ENCODE data around the gene ADAP1.

DNA sequence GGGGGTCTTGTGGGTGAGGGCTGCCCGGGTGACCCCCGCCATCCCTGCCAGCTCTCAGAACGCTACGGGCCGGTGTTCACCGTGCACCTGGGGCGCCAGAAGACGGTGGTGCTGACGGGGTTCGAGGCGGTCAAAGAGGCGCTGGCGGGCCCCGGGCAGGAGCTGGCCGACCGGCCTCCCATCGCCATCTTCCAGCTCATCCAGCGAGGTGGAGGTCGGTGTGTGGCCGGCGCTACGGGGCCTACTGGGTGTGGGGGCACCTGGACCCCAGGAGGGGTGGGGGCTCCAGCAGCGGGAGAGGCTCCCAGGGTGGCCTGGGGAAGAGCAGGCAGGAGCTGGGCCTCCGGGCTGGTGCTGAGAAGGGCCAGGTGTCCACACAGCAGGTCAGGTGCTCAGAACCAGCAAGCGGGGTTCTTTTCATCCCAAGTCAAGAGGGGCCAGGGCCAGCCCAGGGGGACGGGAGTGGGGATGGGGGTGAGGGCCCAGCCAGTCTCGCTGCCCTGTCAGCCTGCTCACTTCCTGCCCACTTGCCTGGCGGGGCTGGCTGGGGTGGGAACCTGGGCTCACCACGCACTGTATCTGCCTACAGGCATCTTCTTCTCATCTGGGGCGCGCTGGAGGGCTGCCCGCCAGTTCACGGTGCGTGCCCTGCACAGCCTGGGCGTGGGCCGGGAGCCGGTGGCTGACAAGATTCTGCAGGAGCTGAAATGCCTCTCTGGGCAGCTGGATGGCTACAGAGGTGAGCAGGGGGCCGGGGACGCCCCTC lies 30.1 kb upstream of the ADAP1 start:
- TF ChIP-seq, protein P1, sequence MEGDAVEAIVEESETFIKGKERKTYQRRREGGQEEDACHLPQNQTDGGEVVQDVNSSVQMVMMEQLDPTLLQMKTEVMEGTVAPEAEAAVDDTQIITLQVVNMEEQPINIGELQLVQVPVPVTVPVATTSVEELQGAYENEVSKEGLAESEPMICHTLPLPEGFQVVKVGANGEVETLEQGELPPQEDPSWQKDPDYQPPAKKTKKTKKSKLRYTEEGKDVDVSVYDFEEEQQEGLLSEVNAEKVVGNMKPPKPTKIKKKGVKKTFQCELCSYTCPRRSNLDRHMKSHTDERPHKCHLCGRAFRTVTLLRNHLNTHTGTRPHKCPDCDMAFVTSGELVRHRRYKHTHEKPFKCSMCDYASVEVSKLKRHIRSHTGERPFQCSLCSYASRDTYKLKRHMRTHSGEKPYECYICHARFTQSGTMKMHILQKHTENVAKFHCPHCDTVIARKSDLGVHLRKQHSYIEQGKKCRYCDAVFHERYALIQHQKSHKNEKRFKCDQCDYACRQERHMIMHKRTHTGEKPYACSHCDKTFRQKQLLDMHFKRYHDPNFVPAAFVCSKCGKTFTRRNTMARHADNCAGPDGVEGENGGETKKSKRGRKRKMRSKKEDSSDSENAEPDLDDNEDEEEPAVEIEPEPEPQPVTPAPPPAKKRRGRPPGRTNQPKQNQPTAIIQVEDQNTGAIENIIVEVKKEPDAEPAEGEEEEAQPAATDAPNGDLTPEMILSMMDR (IDR thresholded peaks at IDR 0.05; ENCODE audit: low read length): no peak
- TF ChIP-seq EZH2 (IDR thresholded peaks at IDR 0.05; ENCODE audit: borderline replicate concordance, low read length): no peak
